SHP77 treated with DMSO at 0.1 percent for 48 hours (cell line): Measurements from ENCODE around the gene MED15.
"Not testable (repeated sequence)": the region's sequence is repeated elsewhere in the genome, so short reads cannot be mapped to it uniquely, and the experiment has no call there.

Experiments
- DNase-seq: peaks from one replicate; lab custom pipeline; 2025; lab: John Stamatoyannopoulos, UW

The MED15 gene

GRCh38 chr22:20602609-20603164 is 95.3 kb downstream of the MED15 start:
- no peak for DNase-seq

DNA sequence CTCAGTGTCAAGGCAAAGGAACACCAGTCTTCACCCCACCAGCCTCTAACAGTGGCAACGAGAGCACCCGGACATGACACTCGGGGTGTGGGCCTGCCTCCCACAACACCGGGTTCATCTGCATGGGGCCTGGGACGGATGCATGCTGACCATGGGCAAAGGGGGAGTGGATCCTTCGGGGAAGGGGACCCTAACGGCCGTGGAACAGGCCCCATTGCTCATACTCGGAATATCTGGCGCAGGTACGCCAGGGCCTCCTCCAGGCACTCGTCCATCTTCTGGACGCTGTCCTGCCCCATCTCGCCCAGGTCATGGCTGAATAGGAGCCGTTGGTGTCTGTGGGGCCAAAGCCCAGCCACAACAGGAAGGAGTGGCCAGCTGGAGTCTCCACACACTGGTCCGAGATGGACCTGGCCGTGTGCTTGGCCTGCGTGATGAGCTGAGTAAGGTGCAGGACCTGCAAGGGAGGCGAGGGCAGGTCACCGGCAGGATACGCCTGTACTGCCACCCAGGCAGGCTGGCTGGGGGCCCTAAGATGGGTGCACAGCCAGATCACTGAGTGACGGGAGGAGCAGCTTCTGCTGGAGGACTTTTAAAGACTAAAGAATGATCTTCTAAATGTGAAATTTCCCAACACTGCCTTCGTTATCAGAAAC is 96.8 kb downstream of the MED15 start:
- no peak for DNase-seq

GRCh38 chr22:20604776-20605221 is 97.4 kb downstream of the MED15 start:
- no peak for DNase-seq

DNA sequence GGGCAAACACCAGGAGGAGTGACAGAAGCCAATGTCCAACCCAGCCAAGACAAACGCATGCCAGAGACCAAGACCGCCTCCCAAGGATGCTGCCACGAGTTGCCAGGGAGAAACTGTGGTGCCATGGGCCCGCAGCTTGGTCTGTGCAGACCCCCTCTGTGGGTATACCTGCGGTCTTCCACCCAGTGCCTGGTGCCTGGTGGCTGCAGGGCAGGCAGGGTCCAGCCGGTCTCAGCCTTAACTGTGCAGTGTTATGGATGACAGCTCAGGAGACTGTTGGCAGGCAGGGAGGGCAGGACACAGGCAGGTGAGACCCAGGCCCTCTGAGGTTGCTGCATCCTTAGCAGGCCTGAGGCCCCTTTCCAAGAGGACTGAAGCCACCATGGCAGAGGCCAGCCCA is 97.9 kb downstream of the MED15 start:
- no peak for DNase-seq

DNA sequence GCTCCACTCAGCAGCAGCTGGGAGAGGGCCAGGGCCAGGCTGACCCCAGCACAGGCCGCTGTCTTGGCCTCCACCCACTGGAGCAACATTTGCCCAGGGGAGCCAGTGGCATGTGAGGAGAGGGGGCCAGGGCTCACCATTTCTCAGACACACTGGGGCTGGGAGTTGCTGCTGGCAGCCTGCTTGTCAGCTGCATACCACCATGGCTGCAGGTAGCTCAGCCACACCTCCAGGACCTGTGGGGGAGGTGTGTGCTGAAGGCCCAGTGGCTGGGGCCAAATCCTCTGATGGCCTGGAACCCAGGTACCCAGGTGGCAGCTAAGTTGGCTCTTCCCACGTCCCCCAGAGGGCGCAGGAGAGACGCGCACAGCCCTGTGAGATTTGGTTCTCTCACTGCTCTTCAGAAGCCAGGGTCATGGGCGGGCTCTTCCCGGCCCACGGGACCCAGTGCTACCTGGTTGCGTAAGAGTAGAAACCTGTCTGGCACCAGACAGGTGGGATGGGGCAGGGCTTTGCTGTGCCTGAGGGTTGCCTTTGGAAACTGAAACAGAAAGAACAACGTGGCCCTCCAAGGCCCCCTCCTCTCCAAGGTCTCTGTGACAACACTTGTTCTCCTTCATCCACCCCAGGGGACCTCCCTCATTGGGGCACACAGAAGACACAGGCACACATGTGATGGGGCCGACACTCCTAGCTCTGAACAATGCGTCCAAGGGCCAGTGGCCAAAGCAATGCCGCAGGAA is 98.8 kb downstream of the MED15 start:
- DNase-seq, result peak; percentile 8

GRCh38 chr22:20606784-20607128 is 99.3 kb downstream of the MED15 start:
- no peak for DNase-seq

- no peak for DNase-seq
These were observed 99.9 kb downstream of the MED15 start for GRCh38 chr22:20607157-20607907.

DNA sequence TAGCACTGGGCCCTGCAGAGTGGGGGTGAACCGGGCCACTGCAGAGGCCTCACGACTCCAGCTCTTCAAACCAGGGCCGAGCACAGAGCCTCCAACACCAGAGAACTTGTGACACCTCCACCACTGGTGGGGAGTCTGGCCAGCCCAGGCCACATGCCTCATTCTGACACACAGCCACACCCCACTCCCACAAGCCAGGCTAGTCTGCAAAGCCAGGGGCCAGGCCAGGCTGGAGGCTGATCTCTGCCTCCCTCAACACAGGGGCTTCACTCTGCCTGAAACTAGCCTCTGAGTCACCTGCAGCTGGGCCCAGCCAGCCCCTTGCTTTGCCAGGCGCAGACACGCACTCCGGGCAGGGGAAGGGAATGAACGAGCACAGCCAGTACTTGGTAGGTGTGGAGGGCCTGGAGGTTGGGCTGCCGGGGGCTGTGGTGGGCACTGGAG is 102.9 kb downstream of the MED15 start:
- DNase-seq, result no peak

DNA sequence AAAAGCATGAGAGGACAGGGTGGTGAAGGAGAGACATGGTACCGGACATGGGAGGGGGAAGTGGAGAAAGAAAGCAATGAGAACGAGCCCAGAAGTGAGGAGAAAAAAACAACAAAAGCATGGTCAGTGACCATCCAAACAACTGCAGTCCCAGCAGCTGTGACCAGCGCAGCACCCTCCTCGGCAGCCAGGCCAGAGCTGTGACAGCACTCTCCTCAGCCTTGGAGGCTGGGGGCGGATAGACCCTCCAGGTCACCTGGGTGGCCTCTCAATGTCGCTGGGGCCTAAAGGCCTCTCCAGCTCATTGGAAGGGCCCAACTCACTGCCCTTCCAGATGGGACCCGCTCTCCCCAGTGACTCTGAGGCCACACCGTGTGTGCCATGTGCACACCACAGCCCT is 103.3 kb downstream of the MED15 start:
- no peak for DNase-seq

GRCh38 chr22:20611418-20611817 is 104.0 kb downstream of the MED15 start:
- DNase-seq, result no peak

GRCh38 chr22:20613301-20613700 is 105.9 kb downstream of the MED15 start:
- DNase-seq, result no peak

DNA sequence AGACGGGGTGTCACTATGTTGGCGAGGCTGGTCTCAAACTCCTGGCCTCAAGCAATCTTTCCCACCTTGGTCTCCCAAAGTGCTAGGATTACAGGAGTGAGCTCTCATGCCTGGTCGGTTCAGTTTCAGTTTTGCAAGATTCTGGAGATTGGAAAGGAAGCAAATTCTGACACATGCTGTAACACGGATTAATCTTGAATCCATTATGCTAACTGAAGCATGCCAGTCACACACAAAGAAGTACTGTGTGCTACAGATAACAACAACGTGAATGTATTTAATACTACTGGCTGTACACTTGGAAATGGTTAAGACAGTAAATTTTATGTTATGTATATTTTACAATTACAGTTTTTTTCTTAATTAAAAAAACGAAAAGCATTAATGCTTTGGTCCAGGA is 107.6 kb downstream of the MED15 start:
- no peak for DNase-seq

DNA sequence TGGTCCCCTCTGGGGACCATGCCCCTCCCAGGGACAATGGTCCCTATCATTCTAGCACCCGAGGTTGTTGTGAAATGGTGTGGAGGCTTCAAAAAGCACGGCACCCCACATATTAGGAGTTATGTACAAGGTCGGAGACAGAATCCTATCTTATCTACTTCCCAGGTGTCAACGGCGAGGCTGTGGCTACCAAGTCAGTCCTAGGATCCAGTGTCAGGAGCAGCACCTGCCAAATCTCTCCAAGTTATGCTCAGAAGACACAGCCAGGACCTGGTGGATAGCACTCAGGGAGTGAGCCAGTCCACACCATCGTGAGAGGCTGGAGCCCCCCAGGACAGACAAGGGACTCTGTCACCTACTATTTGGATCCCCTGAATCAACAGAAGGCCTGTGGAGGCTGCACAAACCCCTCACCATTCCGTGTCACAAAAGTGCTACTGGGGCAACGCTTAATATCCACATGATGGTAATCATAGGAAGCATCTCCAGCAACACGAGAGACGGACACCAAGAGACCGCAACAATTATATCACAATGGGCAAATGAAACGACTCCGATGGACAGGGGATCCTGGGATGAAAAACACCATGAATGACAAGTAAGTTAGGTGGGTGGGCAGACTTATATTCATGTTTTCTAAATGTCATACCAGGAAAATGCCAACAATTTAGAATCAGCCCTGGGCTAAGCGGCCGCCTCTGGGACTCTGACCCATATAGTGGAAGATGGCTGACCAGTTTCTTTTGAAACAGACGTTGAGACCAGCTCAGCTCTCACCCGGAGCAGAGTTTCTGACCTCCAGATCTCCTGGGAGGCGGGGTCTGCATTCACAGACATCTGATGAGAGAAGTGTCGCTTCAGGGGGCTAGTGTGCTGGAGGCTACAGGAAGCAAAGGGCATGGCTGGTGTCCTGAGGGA is 108.4 kb downstream of the MED15 start:
- no peak for DNase-seq

GRCh38 chr22:20616451-20617043 is 109.1 kb downstream of the MED15 start:
- DNase-seq, result no peak

GRCh38 chr22:20618488-20618887 is 111.1 kb downstream of the MED15 start:
- DNase-seq, result no peak

DNA sequence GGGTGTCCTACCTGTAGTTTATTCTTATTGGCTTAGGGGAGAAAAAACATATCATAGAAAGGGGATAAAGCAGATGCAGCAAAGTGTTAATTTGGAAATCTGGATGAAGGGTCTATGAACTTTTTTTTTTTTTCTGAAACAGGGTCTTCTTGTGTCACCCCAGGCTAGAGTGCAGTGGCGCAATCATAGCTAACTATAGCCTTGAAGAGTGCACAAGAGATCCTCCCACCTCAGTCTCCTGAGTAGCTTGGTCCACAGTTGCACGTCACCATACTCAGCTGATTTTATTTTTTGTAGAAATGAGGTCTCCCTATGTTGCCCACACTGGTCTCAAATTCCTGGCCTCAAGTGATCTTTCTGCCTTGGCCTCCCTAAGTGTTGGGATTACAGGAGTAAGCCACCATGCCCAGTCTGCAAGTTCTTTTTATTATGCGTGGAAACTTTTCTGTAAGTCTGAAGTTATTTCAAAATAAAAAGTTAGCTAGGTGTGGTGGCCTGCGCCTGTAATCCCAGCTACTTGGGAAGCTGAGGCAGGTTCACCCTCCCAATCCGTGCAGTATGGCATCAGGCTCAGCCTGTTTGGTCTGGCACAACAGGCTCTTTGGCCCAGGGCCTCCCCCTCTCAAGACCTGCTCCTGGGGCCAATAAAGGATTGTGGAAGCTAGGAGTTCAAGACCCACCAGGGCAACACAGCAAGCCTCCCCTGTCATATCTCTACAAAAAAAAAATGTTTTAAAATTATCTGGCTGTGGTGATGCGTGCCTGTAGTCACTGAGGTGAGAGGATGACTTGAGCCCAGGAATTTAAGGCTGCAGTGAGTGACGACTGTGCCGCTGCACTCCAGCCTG is 111.9 kb downstream of the MED15 start:
- no peak for DNase-seq

DNA sequence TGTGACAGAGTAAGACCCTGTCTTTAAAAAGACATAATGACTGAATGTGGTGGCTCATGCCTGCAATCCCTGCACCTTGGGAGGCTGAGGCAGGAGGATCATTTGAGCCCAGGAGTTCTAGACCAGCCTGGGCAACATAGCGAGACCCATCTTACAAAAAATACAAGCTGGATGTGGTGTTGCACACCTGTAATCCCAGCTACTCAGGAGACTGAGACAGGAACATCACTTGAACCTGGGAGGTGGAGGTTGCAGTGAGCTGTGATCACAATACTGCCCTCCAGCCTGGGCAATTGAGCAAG is 112.4 kb downstream of the MED15 start:
- DNase-seq, result not testable (repeated sequence)

DNA sequence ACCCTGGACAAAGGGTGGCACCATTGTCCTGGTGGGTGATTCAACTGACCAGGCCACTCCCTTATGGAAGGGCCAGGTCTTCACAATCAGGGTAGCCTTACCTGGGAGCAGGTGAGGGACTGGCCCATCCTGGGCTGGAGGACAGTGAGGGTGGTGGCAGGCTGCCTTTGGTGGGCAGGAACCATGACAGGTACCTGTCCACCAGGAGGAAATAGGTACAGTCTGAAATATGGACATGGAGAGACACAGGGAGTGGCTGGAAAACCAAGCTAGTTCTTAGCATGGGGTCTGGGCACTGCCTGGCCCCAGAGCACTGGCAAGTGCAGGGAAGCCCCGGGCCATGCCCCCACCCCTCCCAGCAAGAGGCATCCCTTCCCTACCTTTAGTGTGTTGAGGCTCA is 113.8 kb downstream of the MED15 start:
- no peak for DNase-seq

DNA sequence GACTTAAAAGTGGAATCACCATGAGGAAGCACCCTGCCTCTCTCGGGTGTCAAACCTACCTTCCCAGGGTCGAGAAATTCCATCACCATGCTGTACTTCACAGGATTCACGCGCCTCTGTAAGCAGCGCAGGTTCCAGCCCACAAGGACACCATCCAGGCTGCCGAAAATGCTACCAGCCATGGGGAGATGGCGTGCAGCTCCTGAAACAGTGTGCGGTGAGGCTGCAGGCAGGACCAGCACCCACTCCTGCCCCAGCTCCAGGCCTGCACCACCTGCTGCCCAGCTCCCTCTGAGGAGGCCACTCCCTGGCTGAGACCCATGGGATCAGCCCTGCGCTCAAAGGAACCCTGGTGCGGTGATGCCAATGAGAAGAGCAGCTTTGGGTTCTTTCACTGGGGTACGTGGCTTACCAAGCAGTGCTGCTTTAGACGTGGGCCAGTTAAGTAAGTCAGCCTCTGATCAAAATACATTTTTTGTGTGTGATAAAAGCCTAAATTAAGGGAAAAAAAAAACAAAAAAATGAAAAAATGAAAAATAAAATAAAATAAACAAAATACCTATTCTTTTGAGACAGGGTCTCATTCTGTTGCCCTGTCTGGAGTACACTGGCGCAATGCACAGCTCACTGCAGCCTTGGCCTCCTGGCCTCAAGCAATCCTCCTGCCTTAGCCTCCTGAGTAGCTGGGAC is 115.4 kb downstream of the MED15 start:
- DNase-seq, result no peak

DNA sequence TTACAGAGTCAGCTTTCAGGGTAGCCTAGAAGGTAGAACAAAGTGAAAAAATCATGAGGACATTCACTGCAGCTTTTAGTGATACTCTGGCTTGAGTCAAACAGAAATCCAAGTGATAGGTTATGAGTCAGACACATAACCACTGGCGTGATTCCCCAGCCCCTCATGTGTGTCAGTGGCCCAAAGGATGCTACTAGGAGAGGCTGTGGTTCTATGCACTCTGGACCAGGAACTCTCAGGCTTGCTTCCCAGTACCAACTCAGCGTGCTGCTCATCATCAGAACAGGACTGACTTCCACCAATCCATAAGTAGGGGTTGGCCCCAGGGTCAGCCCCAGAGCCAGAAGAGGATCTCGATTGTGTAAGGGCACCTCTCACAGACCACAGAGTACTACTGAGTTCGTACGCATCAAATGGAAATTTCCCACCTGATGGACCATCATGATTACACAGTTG is 116.8 kb downstream of the MED15 start:
- no peak for DNase-seq
